ENCODE data around the gene UBASH3B. TPM values are rescaled to one million over a fixed set of nuclear protein-coding genes. Genes with fewer than 3 reads are reported as not detected.

Gene UBASH3B
- polyA plus RNA-seq, 1 experiment, result 19.1 TPM

DNA sequence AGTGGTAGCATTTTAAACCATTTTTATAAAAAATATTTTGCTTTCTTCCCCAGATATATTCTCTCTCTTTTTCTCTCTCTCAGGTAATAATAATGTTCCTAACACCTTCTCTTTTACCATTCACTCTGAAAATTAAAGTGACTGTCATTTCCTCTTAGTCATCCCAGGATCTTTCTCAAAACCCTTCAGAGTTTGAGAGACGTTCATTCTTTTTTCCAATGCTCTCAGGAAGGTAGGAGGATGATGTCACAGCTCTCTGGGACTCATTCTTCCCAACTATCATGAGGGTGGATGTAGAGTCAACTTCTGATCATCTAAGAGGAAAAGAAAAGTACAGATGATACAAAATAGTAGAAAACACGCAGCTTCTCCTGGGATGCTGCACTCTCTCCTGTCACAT is 122.6 kb downstream of the UBASH3B start:
- no peak for DNase-seq (ENCODE audit: low read depth, low spot score)
- H3K4me3 ChIP-seq (ENCODE audit: low read depth, low read length), result no peak overlapping the region
- no peak overlapping the region for H3K27ac ChIP-seq (ENCODE audit: low read depth, low read length)
- TF ChIP-seq, protein P1, sequence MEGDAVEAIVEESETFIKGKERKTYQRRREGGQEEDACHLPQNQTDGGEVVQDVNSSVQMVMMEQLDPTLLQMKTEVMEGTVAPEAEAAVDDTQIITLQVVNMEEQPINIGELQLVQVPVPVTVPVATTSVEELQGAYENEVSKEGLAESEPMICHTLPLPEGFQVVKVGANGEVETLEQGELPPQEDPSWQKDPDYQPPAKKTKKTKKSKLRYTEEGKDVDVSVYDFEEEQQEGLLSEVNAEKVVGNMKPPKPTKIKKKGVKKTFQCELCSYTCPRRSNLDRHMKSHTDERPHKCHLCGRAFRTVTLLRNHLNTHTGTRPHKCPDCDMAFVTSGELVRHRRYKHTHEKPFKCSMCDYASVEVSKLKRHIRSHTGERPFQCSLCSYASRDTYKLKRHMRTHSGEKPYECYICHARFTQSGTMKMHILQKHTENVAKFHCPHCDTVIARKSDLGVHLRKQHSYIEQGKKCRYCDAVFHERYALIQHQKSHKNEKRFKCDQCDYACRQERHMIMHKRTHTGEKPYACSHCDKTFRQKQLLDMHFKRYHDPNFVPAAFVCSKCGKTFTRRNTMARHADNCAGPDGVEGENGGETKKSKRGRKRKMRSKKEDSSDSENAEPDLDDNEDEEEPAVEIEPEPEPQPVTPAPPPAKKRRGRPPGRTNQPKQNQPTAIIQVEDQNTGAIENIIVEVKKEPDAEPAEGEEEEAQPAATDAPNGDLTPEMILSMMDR (IDR thresholded peaks at IDR 0.05; ENCODE audit: low read depth, low read length), result no peak
- H3K9me3 ChIP-seq (ENCODE audit: control insufficient read depth, insufficient read depth, low read length), result no peaks in the 10 kb centered on the region
- ChIA-PET CTCF (interaction anchor here (0.6 to 1.8 kb wide), 4 partner anchors 75 to 150 kb away, joined by 3 to 6 read pairs (median 3); partner anchors contain the start of gene UBASH3B), POLR2A (no interaction called here)
- no peaks in the 10 kb centered on the region for H3K27me3 ChIP-seq (ENCODE audit: control insufficient read depth, insufficient read depth, low read length)

DNA sequence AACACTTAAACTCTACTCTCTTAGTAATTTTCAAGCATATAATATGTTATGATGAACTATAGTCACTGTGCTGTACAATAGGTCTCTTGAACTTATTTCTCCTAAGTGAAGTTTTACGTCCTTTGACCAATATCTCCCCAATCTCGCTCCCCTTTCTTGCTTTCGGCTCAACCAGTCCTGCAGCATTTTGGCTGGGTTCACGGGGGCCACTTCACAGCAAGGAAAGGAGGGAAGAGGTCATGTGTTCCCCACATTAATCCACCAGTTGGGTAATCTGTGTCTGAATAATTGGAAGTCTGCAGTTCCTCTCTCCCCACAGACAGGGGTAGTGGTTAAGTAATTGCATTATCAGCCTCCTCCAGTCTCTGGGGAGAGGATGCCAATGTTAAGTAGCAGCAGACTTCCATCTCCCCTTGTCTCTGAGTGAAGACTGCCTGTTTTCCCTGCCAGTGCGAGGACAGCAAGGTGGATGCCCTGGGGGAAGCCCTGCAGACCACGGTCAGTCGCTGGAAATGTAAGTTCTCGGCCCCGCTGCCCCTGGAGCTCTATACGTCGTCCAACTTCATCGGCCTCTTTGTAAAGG is 123.6 kb downstream of the UBASH3B start:
- TF ChIP-seq, protein P1 (IDR thresholded peaks at IDR 0.05; ENCODE audit: low read depth, low read length), result no peak
- ChIA-PET POLR2A (no interaction called here), CTCF (interaction anchor here (1.1 to 6.4 kb wide), 5 partner anchors 29 to 151 kb away, joined by 3 to 106 read pairs (median 13); partner anchors contain the start of gene UBASH3B)
- H3K27ac ChIP-seq (ENCODE audit: low read depth, low read length), result no peak overlapping the region
- no peak overlapping the region for H3K4me3 ChIP-seq (ENCODE audit: low read depth, low read length)
- H3K27me3 ChIP-seq (ENCODE audit: control insufficient read depth, insufficient read depth, low read length), result no peaks in the 10 kb centered on the region
- no peaks in the 10 kb centered on the region for H3K9me3 ChIP-seq (ENCODE audit: control insufficient read depth, insufficient read depth, low read length)
- no peak for DNase-seq (ENCODE audit: low read depth, low spot score)

DNA sequence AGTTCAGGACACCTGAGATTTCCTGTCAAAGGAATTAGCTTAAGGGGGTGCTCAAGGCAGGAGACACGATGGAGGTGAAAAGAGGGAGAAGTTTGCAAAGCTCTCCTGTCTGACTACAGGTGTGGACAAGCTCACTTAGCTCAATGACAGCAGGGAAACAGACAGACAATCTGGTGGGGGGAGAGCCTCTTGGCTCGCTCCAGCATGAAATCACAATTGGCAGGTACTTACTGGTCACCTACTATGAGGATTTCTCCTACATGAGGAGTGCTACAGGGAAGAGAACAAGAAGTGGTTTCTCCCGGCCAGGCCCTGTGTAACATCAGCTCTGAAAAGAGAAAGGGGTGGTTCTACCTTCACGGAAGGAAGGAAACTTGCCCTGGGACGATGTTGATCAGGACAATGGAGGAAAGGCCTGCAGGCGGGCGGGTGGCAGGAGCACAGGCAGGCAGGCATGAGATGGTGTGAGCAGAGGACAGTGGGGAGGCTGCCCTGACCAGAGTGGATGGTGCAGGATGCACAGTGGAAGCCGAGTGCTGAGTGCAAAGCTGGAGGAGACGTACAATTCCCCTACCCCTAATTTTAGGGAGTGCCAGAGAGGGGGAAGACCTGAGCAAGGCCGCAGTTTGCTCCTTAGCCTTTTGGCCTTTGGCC is 124.9 kb downstream of the UBASH3B start:
- TF ChIP-seq, protein P1 (IDR thresholded peaks at IDR 0.05; ENCODE audit: low read depth, low read length), result no peak
- no peaks in the 10 kb centered on the region for H3K27me3 ChIP-seq (ENCODE audit: control insufficient read depth, insufficient read depth, low read length)
- no peak overlapping the region for H3K4me3 ChIP-seq (ENCODE audit: low read depth, low read length)
- ChIA-PET CTCF (interaction anchor here (0.8 to 6.4 kb wide), 35 partner anchors 8 to 242 kb away, joined by 3 to 106 read pairs (median 6); partner anchors contain the start of gene UBASH3B), POLR2A (interaction anchor here (1.5 kb wide), 1 partner anchor 125 kb away, joined by 10 read pairs; the partner anchor contains the start of gene UBASH3B)
- H3K27ac ChIP-seq (ENCODE audit: low read depth, low read length), result no peak overlapping the region
- DNase-seq (ENCODE audit: low read depth, low spot score), result no peak
- no peaks in the 10 kb centered on the region for H3K9me3 ChIP-seq (ENCODE audit: control insufficient read depth, insufficient read depth, low read length)

DNA sequence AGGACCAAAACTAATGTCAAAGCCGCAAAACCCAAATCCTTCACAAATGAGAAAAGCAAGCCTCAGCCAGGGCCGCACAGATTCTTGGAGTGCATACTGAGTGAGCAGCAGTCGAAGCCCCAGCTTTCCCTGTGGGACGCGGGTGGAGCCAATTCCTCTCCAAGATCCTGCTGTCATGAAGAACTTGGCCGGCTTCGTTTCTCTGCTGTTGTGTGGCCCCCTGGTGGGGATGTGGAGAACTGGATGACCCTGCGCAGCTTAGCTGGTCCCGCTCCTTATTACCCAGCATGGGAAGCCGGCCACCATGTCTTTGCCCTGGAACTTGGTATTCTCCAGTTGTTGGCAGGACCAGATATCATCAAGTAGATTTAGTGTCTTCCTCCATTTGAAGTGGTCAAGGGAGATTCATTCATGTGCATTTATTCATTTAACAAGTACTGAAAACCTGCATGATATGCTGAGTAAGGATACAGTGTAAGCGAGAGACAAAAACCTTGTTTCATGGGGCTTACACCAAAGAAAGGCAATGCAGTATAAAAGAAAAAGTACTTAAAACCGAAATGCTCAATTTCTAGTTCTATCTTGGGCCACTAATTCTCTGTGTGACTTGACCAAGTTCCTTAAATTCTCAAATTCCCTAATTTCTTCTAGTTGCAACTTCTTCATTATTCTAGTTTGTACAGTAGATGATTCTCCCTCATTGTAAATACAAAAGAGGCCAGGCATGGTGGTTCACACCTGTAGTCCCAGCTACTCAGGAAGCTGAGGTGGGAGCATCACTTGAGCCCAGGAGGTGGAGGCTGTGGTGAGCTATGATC is 126.1 kb downstream of the UBASH3B start:
- Histone ChIP-seq H3K4me3 (ENCODE audit: low read depth, low read length) (no peak overlapping the region), H3K9me3 (ENCODE audit: control insufficient read depth, insufficient read depth, low read length) (no peaks in the 10 kb centered on the region), H3K27ac (ENCODE audit: low read depth, low read length) (no peak overlapping the region), H3K27me3 (ENCODE audit: control insufficient read depth, insufficient read depth, low read length) (no peaks in the 10 kb centered on the region)
- peak; percentile 80 for DNase-seq (ENCODE audit: low read depth, low spot score)
- CTCF ChIA-PET, result interaction anchor here (0.6 to 6.4 kb wide), 42 partner anchors 10 to 245 kb away, joined by 3 to 106 read pairs (median 5); partner anchors contain the start of gene UBASH3B
- TF ChIP-seq, protein P1 (IDR thresholded peaks at IDR 0.05; ENCODE audit: low read depth, low read length), result peak; percentile 94
- POLR2A ChIA-PET, result interaction anchor here (1.5 kb wide), 1 partner anchor 126 kb away, joined by 10 read pairs; the partner anchor contains the start of gene UBASH3B
